Measurements from ENCODE around the gene JARID2.

- TF ChIP-seq CTCF (IDR thresholded peaks at IDR 0.05) (no peak), POLR2A (IDR thresholded peaks at IDR 0.05) (no peak)
These were observed 37.9 kb upstream of the JARID2 start for GRCh38 chr6:15207923-15208322.

All from heart left ventricle (tissue), 13 donors.